Small intestine (tissue), 7 donors: ENCODE measurements around the gene GCLM. TPM values are rescaled to one million over a fixed set of nuclear protein-coding genes. Genes with fewer than 3 reads are reported as not detected.
"Not testable (repeated sequence)": the region's sequence is repeated elsewhere in the genome, so short reads cannot be mapped to it uniquely, and the experiment has no call there.

Experiments
- DNase-seq, 2 donors: peaks; one replicate each; pipeline versions ENCODE4 v3.0.0 to v3.0.0-alpha.2; 2013
- FAIRE-seq: peaks from 2 replicates; lab custom pipeline; 2012; peaks lifted over from hg19 to GRCh38; lab: Jason Lieb, UNC
- H3K27ac ChIP-seq, 3 donors: one replicate each; pipeline ENCODE4 v1.5.1; 2013; ENCODE audit warnings: low read length in 2 of 3, mild to moderate bottlenecking in 2 of 3, control low read depth in 1 of 3, inconsistent platforms in 1 of 3, low read depth in 1 of 3, moderate library complexity in 1 of 3
- H3K27me3 ChIP-seq, 3 donors: one replicate each; pipeline ENCODE4 v1.6.1; 2013; ENCODE audit warnings: low read length in 3 of 3, inconsistent platforms in 1 of 3; ENCODE audit not compliant: control insufficient read depth in 3 of 3, insufficient read depth in 3 of 3
- H3K36me3 ChIP-seq, 3 donors: one replicate each; pipeline ENCODE4 v1.6.1; 2013; ENCODE audit warnings: low read length in 3 of 3, inconsistent platforms in 1 of 3, low read depth in 1 of 3, mild to moderate bottlenecking in 1 of 3, moderate library complexity in 1 of 3; ENCODE audit not compliant: control insufficient read depth in 3 of 3, insufficient read depth in 2 of 3
- H3K4me1 ChIP-seq, 3 donors: one replicate each; pipeline ENCODE4 v1.6.1; 2013; ENCODE audit warnings: low read length in 2 of 3, inconsistent platforms in 1 of 3, low read depth in 1 of 3, mild to moderate bottlenecking in 1 of 3, moderate library complexity in 1 of 3; ENCODE audit not compliant: control insufficient read depth in 3 of 3, insufficient read depth in 2 of 3
- H3K4me3 ChIP-seq, 3 donors: one replicate each; pipeline ENCODE4 v1.5.1; 2013; ENCODE audit warnings: low read length in 3 of 3, control low read depth in 1 of 3, inconsistent platforms in 1 of 3, low read depth in 1 of 3, mild to moderate bottlenecking in 1 of 3, moderate library complexity in 1 of 3
- H3K9me3 ChIP-seq, 2 donors: one replicate each; pipeline ENCODE4 v1.6.1; 2013; ENCODE audit warnings: low read depth in 1 of 2, low read length in 1 of 2; ENCODE audit not compliant: control insufficient read depth in 2 of 2, insufficient read depth in 1 of 2
- WGBS, 3 donors: extraction: QIAGEN DNeasy Blood & Tissue Kit; methylation state at CpG; one replicate each; pipeline ENCODE4 v1.1.7; 2013; 5-methylcytosine and 5-hydroxymethylcytosine counted together
- polyA plus RNA-seq, 4 donors: library from polyadenylated mRNA; stranded (reverse) in 3 of 4; unstranded in 1 of 4; fragments of 200-250 nt in 3 of 4; fragments of 120-200 nt in 1 of 4; gene quantifications; one replicate each; pipeline versions ENCODE4 v1.2.1 to v1.2.3, GENCODE V29; 2013
- donor health status: healthy with polysubstance abuse.
- donor health status: control.
- donor health status: control.
- donor health status: Bipolar disorder and iron deficiency.
- donor health status: healthy.

GCLM gene
- polyA plus RNA-seq, 4 donors, result 8.8 to 62.6 (median 33.1) TPM

GRCh38 chr1:93865253-93865652 lies 44.0 kb downstream of the GCLM start:
- DNase-seq, result no peak
- no peak overlapping the region for H3K27ac ChIP-seq
- peaks cover 0 to 7% (median 5%) of the 10 kb centered on the region in 3 donors for H3K36me3 ChIP-seq
- WGBS, 3 donors, result 93 to 95% (median 95%) methylated on average over 5 of the region's 5 CpGs
- H3K9me3 ChIP-seq, result no peaks in the 10 kb centered on the region
- no peaks in the 10 kb centered on the region for H3K27me3 ChIP-seq
- H3K4me3 ChIP-seq, result no peak overlapping the region
- H3K4me1 ChIP-seq, result no peaks in the 10 kb centered on the region
- FAIRE-seq, result no peak

- Histone ChIP-seq H3K27me3 (no peaks in the 10 kb centered on the region), H3K36me3 (peaks cover 0 to 4% (median 4%) of the 10 kb centered on the region in 3 donors), H3K4me1 (no peaks in the 10 kb centered on the region), H3K27ac (no peak overlapping the region), H3K4me3 (no peak overlapping the region), H3K9me3 (no peaks in the 10 kb centered on the region)
- 62 to 76% (median 72%) methylated on average over 3 of the region's 3 CpGs for WGBS, 3 donors
- FAIRE-seq, result no peak
- DNase-seq, result no peak
Measured at GRCh38 chr1:93864175-93864574, 45.1 kb downstream of the GCLM start.

- not testable (repeated sequence) for FAIRE-seq, H3K36me3 ChIP-seq, H3K4me3 ChIP-seq, H3K4me1 ChIP-seq, H3K27ac ChIP-seq, H3K27me3 ChIP-seq, H3K9me3 ChIP-seq, DNase-seq
- WGBS, 3 donors, result 44 to 71% (median 62%) methylated on average over 2 to 3 of the region's 3 CpGs
Measured at GRCh38 chr1:93857653-93858052, 51.6 kb downstream of the GCLM start.

GRCh38 chr1:93855983-93856382 lies 53.2 kb downstream of the GCLM start:
- H3K27ac ChIP-seq, FAIRE-seq, H3K27me3 ChIP-seq, H3K36me3 ChIP-seq, H3K9me3 ChIP-seq, H3K4me3 ChIP-seq, H3K4me1 ChIP-seq, DNase-seq: not testable (repeated sequence)
- 67 to 85% (median 75%) methylated on average over 4 to 9 of the region's 9 CpGs for WGBS, 3 donors

GRCh38 chr1:93853940-93854339 lies 55.3 kb downstream of the GCLM start:
- H3K4me1 ChIP-seq, result no peaks in the 10 kb centered on the region
- FAIRE-seq, result no peak
- no peak for DNase-seq
- 93 to 94% (median 93%) methylated on average over 3 of the region's 3 CpGs for WGBS, 3 donors
- H3K9me3 ChIP-seq, result peaks cover 0 to 13% of the 10 kb centered on the region in 2 donors
- no peak overlapping the region for H3K4me3 ChIP-seq
- H3K36me3 ChIP-seq, result no peaks in the 10 kb centered on the region
- peaks cover 0 to 4% (median 2%) of the 10 kb centered on the region in 3 donors for H3K27me3 ChIP-seq
- no peak overlapping the region for H3K27ac ChIP-seq

- Histone ChIP-seq H3K4me3 (no peak overlapping the region), H3K27me3 (peaks cover 0 to 4% (median 2%) of the 10 kb centered on the region in 3 donors), H3K4me1 (peaks cover 0 to 3% (median 0%) of the 10 kb centered on the region in 3 donors), H3K36me3 (no peaks in the 10 kb centered on the region), H3K27ac (no peak overlapping the region), H3K9me3 (peaks cover 0 to 13% of the 10 kb centered on the region in 2 donors)
- 100% methylated on average over 1 of the region's 1 CpG; no CpG with 5 or more reads in 2 of the 3 donors for WGBS, 3 donors
- DNase-seq, result no peak
- FAIRE-seq, result no peak
Measured at GRCh38 chr1:93851878-93852277, 57.4 kb downstream of the GCLM start.

- H3K27me3 ChIP-seq, result peaks cover 0 to 4% (median 2%) of the 10 kb centered on the region in 3 donors
- FAIRE-seq (no peak), DNase-seq (no peak)
- no peak overlapping the region for H3K4me3 ChIP-seq
- H3K4me1 ChIP-seq, result peaks cover 0 to 3% (median 0%) of the 10 kb centered on the region in 3 donors
- H3K27ac ChIP-seq, result no peak overlapping the region
- peaks cover 0 to 13% of the 10 kb centered on the region in 2 donors for H3K9me3 ChIP-seq
- no peaks in the 10 kb centered on the region for H3K36me3 ChIP-seq
Measured at GRCh38 chr1:93851327-93851712, 57.9 kb downstream of the GCLM start.

- not testable (repeated sequence) for H3K4me3 ChIP-seq, H3K27me3 ChIP-seq, FAIRE-seq, H3K4me1 ChIP-seq, H3K27ac ChIP-seq, H3K36me3 ChIP-seq
- DNase-seq, result peak; percentile 46 to 49
- 41 to 61% (median 44%) methylated on average over 10 of the region's 10 CpGs for WGBS, 3 donors
- peaks cover 0 to 13% of the 10 kb centered on the region in 2 donors for H3K9me3 ChIP-seq
Measured at GRCh38 chr1:93850687-93851326, 58.4 kb downstream of the GCLM start.
